PFSK-1 (cell line): ENCODE results near the gene FOXF1.

Source experiments
- POLR2AphosphoS5 ChIP-seq: IDR thresholded peaks from 2 replicates; pipeline ENCODE4 v1.6.1; 2012; ENCODE audit warnings: low read depth, mild to moderate bottlenecking, control low read depth, low read length, moderate library complexity
- TAF1 ChIP-seq: IDR thresholded peaks from 2 replicates; pipeline ENCODE4 v1.6.1; 2012; ENCODE audit warnings: low read length, control low read depth, borderline replicate concordance; ENCODE audit not compliant: insufficient read depth

- TF ChIP-seq POLR2AphosphoS5: no peak
- TF ChIP-seq TAF1: no peak
Measured at GRCh38 chr16:86515777-86516622, 5.7 kb downstream of the FOXF1 start.
